Activated T-cell treated with anti-CD3 and anti-CD28 coated beads for 4 hours (primary cell): ENCODE data around the gene KLF6.

Experiments
- DNase-seq: peaks from one replicate; pipeline ENCODE4 v3.0.0-alpha.2; 2020

Gene KLF6

GRCh38 chr10:3808689-3809199 is 23.7 kb upstream of the KLF6 start:
- no peak for DNase-seq

- no peak for DNase-seq
These were observed 23.0 kb upstream of the KLF6 start for GRCh38 chr10:3807928-3808496.

GRCh38 chr10:3807211-3807927 is 22.4 kb upstream of the KLF6 start:
- DNase-seq, result no peak

- no peak for DNase-seq
These were observed 21.6 kb upstream of the KLF6 start for GRCh38 chr10:3806603-3807002.

- DNase-seq, result no peak
These were observed 20.9 kb upstream of the KLF6 start for GRCh38 chr10:3805791-3806461.

- no peak for DNase-seq
These were observed 20.3 kb upstream of the KLF6 start for GRCh38 chr10:3805201-3805790.

- DNase-seq, result no peak
These were observed 19.1 kb upstream of the KLF6 start for GRCh38 chr10:3803927-3804741.

- DNase-seq, result no peak
These were observed 18.4 kb upstream of the KLF6 start for GRCh38 chr10:3803295-3803926.

GRCh38 chr10:3802526-3803265 is 17.7 kb upstream of the KLF6 start:
- no peak for DNase-seq

GRCh38 chr10:3801558-3802192 is 16.7 kb upstream of the KLF6 start:
- DNase-seq, result no peak

GRCh38 chr10:3800586-3800985 is 15.6 kb upstream of the KLF6 start:
- DNase-seq, result no peak

- no peak for DNase-seq
These were observed 12.7 kb upstream of the KLF6 start for GRCh38 chr10:3797750-3798149.

- DNase-seq, result no peak
These were observed 8.5 kb upstream of the KLF6 start for GRCh38 chr10:3793553-3793952.

- DNase-seq, result no peak
These were observed 7.8 kb upstream of the KLF6 start for GRCh38 chr10:3792710-3793219.

GRCh38 chr10:3791974-3792633 is 7.1 kb upstream of the KLF6 start:
- DNase-seq, result no peak

- no peak for DNase-seq
These were observed 5.8 kb upstream of the KLF6 start for GRCh38 chr10:3790858-3791257.

GRCh38 chr10:3790272-3790671 is 5.3 kb upstream of the KLF6 start:
- DNase-seq, result no peak

GRCh38 chr10:3789621-3790020 is 4.6 kb upstream of the KLF6 start:
- no peak for DNase-seq

GRCh38 chr10:3787816-3788215 is 2.8 kb upstream of the KLF6 start:
- no peak for DNase-seq

GRCh38 chr10:3787016-3787400 is 2.0 kb upstream of the KLF6 start:
- DNase-seq, result no peak
